GM18502 (cell line): ENCODE results near the gene LMAN2.

Experiments used
- ATAC-seq: cut with Tn5 transposase; IDR thresholded peaks from one replicate; pipeline ENCODE4 v1.9.1; 2021; ENCODE audit warnings: mild to moderate bottlenecking; ENCODE audit not compliant: unreplicated experiment, poor library complexity

LMAN2 gene

DNA sequence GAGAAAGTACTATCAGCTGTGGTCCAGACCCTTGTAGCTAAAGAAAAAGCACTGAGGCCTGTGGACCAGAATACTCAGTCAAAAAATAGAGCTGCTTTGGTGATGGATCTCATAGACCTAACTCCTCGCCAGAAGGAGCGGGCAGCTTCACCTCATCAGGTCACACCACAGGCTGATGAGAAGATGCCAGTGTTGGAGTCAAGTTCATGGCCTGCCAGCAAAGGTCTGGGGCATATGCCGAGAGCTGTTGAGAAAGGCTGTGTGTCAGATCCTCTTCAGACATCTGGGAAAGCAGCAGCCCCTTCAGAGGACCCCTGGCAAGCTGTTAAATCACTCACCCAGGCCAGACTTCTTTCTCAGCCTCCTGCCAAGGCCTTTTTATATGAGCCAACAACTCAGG lies 56.8 kb downstream of the LMAN2 start:
- ATAC-seq: no peak

GRCh38 chr5:177293819-177294581 lies 57.5 kb downstream of the LMAN2 start:
- no peak for ATAC-seq

DNA sequence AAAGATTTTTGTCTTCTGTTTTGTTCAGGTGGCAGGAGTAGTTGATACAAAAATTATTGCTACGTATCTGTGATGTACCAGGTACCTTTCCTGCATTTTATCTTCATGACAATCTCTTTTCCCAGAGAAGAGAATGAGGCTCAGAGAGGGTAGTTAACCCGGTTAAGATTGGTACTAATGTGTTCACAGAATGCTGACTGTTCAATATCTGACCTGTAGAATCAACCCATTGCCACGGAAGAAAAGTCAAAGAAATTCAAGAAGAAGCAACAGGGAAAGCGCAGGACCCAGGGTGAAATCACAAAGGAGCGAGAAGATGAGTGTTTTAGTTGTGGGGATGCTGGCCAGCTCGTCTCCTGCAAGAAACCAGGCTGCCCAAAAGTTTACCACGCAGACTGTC lies 59.7 kb downstream of the LMAN2 start:
- ATAC-seq: no peak

- ATAC-seq: no peak
These were observed 60.5 kb downstream of the LMAN2 start for GRCh38 chr5:177290816-177291596.

GRCh38 chr5:177288191-177288590 lies 63.3 kb downstream of the LMAN2 start:
- ATAC-seq: no peak
